H9 (cell line): ENCODE data around the gene MGLL. TPM values are rescaled to one million over a fixed set of nuclear protein-coding genes. Genes with fewer than 3 reads are reported as not detected.

ENCODE experiments used
- DNase-seq: peaks from one replicate; pipeline ENCODE4 v3.0.0-alpha.2; 2017
- H2AFZ ChIP-seq: one replicate; pipeline ENCODE4 v1.6.1; 2013; ENCODE audit warnings: mild to moderate bottlenecking, low read length, control low read depth, moderate library complexity
- H2AK5ac ChIP-seq: 2 replicates; pipeline ENCODE4 v1.6.1; 2013; ENCODE audit warnings: low read length, control low read depth, mixed read lengths; ENCODE audit not compliant: insufficient read length
- H2BK120ac ChIP-seq: one replicate; pipeline ENCODE4 v1.6.1; 2013; ENCODE audit warnings: low read depth, mild to moderate bottlenecking, low read length, control low read depth, inconsistent platforms; ENCODE audit not compliant: poor library complexity, severe bottlenecking
- H2BK12ac ChIP-seq: 2 replicates; pipeline ENCODE4 v1.6.1; 2013; ENCODE audit warnings: low read length, control low read depth, mixed read lengths, low read depth; ENCODE audit not compliant: insufficient read length
- H2BK15ac ChIP-seq: 2 replicates; pipeline ENCODE4 v1.6.1; 2013; ENCODE audit warnings: low read depth, low read length, control low read depth
- H2BK20ac ChIP-seq: one replicate; pipeline ENCODE4 v1.6.1; 2013; ENCODE audit warnings: low read depth, mild to moderate bottlenecking, low read length, control low read depth, inconsistent platforms; ENCODE audit not compliant: poor library complexity, severe bottlenecking
- H2BK5ac ChIP-seq: 2 replicates; pipeline ENCODE4 v1.6.1; 2013; ENCODE audit warnings: low read length, control low read depth, mixed read lengths; ENCODE audit not compliant: insufficient read length
- H3K14ac ChIP-seq: 2 replicates; pipeline ENCODE4 v1.6.1; 2013; ENCODE audit warnings: low read length, control low read depth; ENCODE audit not compliant: insufficient read depth
- H3K18ac ChIP-seq: 2 replicates; pipeline ENCODE4 v1.6.1; 2013; ENCODE audit warnings: low read depth, mild to moderate bottlenecking, mixed read lengths, low read length, control low read depth; ENCODE audit not compliant: insufficient read length
- H3K23ac ChIP-seq: 2 replicates; pipeline ENCODE4 v1.6.1; 2013; ENCODE audit warnings: low read length, control low read depth, mixed read lengths, low read depth; ENCODE audit not compliant: insufficient read length
- H3K23me2 ChIP-seq: 2 replicates; pipeline ENCODE4 v1.6.1; 2013; ENCODE audit warnings: low read depth, mild to moderate bottlenecking, mixed read lengths, low read length, control low read depth; ENCODE audit not compliant: insufficient read length, poor library complexity, severe bottlenecking
- H3K27ac ChIP-seq: 2 replicates; pipeline ENCODE4 v1.5.1; 2013; ENCODE audit warnings: low read length, control low read depth, mixed read lengths, low read depth; ENCODE audit not compliant: insufficient read length
- H3K27me3 ChIP-seq: 2 replicates; pipeline ENCODE4 v1.6.1; 2013; ENCODE audit warnings: low read length, control low read depth, inconsistent platforms; ENCODE audit not compliant: insufficient read depth
- H3K4ac ChIP-seq: 2 replicates; pipeline ENCODE4 v1.6.1; 2013; ENCODE audit warnings: low read depth, mild to moderate bottlenecking, control low read depth, inconsistent platforms, low read length, moderate library complexity
- H3K4me1 ChIP-seq: 2 replicates; pipeline ENCODE4 v1.6.1; 2013; ENCODE audit warnings: low read length, control low read depth, inconsistent platforms; ENCODE audit not compliant: insufficient read depth
- H3K4me2 ChIP-seq: 2 replicates; pipeline ENCODE4 v1.6.1; 2013; ENCODE audit warnings: low read length, control low read depth, mixed read lengths; ENCODE audit not compliant: insufficient read length, insufficient read depth
- H3K56ac ChIP-seq: 2 replicates; pipeline ENCODE4 v1.6.1; 2013; ENCODE audit warnings: low read depth, mild to moderate bottlenecking, mixed read lengths, low read length, control low read depth; ENCODE audit not compliant: insufficient read length
- H3K79me1 ChIP-seq: 2 replicates; pipeline ENCODE4 v1.6.1; 2013; ENCODE audit warnings: low read depth, mild to moderate bottlenecking, moderate library complexity, low read length, control low read depth, inconsistent platforms; ENCODE audit not compliant: insufficient read depth, poor library complexity, severe bottlenecking
- H3K79me2 ChIP-seq: 2 replicates; pipeline ENCODE4 v1.6.1; 2013; ENCODE audit warnings: low read length, control low read depth, inconsistent platforms; ENCODE audit not compliant: insufficient read depth
- H3K9ac ChIP-seq: 2 replicates; pipeline ENCODE4 v1.6.1; 2013; ENCODE audit warnings: low read length, control low read depth, mixed read lengths; ENCODE audit not compliant: insufficient read length; ENCODE audit errors: extremely low read depth
- H3K9me3 ChIP-seq: one replicate; pipeline ENCODE4 v1.6.1; 2013; ENCODE audit warnings: low read depth, low read length, inconsistent platforms; ENCODE audit not compliant: control insufficient read depth
- H3T11ph ChIP-seq: one replicate; pipeline ENCODE4 v1.6.1; 2013; ENCODE audit warnings: mild to moderate bottlenecking, low read length, control low read depth, inconsistent platforms
- H4K20me1 ChIP-seq: one replicate; pipeline ENCODE4 v1.6.1; 2013; ENCODE audit not compliant: control insufficient read depth, insufficient read length, insufficient read depth
- H4K5ac ChIP-seq: 2 replicates; pipeline ENCODE4 v1.6.1; 2013; ENCODE audit warnings: low read depth, mild to moderate bottlenecking, mixed read lengths, low read length, control low read depth; ENCODE audit not compliant: insufficient read length
- H4K8ac ChIP-seq: replicated peaks from 2 replicates; pipeline ENCODE4 v1.6.1; 2013; ENCODE audit warnings: low read length, control low read depth, mixed read lengths, low read depth; ENCODE audit not compliant: insufficient read length
- H4K91ac ChIP-seq: 2 replicates; pipeline ENCODE4 v1.6.1; 2013; ENCODE audit warnings: low read depth, mild to moderate bottlenecking, moderate library complexity, mixed read lengths, low read length, control low read depth; ENCODE audit not compliant: insufficient read length
- H3K27ac Mint-ChIP-seq, 3 experiments: 2 replicates in 2 of 3; 3 replicates in 1 of 3; pipeline ENCODE4 v1.8.0; 2020 to 2021; ENCODE audit warnings: mixed read lengths in 3 of 3, mild to moderate bottlenecking in 1 of 3, moderate library complexity in 1 of 3
- H3K27me3 Mint-ChIP-seq: 2 replicates; pipeline ENCODE4 v1.8.0; 2021; ENCODE audit warnings: low read depth, mild to moderate bottlenecking, moderate library complexity, mixed read lengths
- H3K36me3 Mint-ChIP-seq, 3 experiments: 2 replicates in 2 of 3; 3 replicates in 1 of 3; pipeline ENCODE4 v1.8.0; 2020 to 2021; ENCODE audit warnings: low read depth in 3 of 3, mixed read lengths in 3 of 3; ENCODE audit not compliant: insufficient read depth in 1 of 3
- H3K4me1 Mint-ChIP-seq, 2 experiments: 2 replicates each; pipeline ENCODE4 v1.8.0; 2020; ENCODE audit warnings: mixed read lengths in 2 of 2
- H3K4me3 Mint-ChIP-seq, 2 experiments: 2 replicates in 1 of 2; 3 replicates in 1 of 2; pipeline ENCODE4 v1.8.0; 2020 to 2021; ENCODE audit warnings: mild to moderate bottlenecking in 2 of 2, mixed read lengths in 2 of 2, moderate library complexity in 1 of 2
- H3K9me3 Mint-ChIP-seq, 2 experiments: 2 replicates in 1 of 2; 3 replicates in 1 of 2; pipeline ENCODE4 v1.8.0; 2020; ENCODE audit warnings: mild to moderate bottlenecking in 2 of 2, mixed read lengths in 2 of 2, moderate library complexity in 1 of 2
- WGBS: extraction: QIAGEN DNeasy Blood & Tissue Kit; methylation state at CpG from one replicate; pipeline ENCODE4 v1.1.7; 2013; ENCODE audit warnings: missing lambda C conversion rate, low lambda C conversion rate, mixed read lengths; ENCODE audit not compliant: insufficient read length; ENCODE audit errors: extremely low coverage; 5-methylcytosine and 5-hydroxymethylcytosine counted together
- total RNA-seq: library from RNA; stranded (reverse); gene quantifications from 2 replicates; pipeline ENCODE4 v1.2.1, GENCODE V29; 2021
- TF ChIP-seq, protein P1 (sequence below): fragments of 200-600 bp; sonication (generic); conservative IDR thresholded peaks from 3 replicates; pipeline ENCODE4 v1.8.0; 2021; ENCODE audit warnings: antibody characterized with exemption, mild to moderate bottlenecking

MGLL gene
- total RNA-seq, 1 experiment from 2014 or later, result 0.11 TPM

DNA sequence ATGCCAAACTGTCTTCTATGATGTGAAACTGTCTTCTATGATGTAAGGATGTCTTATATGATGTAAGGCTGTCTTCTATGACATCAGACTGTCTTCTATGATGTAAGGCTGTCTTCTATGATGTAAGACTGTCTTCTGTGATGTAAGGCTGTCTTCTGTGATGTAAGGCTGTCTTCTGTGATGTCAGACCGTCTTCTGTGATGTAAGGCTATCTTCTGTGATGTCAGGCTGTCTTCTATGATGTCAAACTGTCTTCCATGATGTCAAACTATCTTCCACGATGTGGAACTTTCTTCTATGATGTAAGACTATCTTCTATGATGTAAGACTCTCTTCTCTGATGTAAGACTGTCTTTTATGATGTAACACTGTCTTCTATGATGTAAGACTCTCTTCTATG lies 27.9 kb downstream of the MGLL start:
- no peaks in the 10 kb centered on the region for H3K23me2 ChIP-seq
- H4K20me1 ChIP-seq, result no peaks in the 10 kb centered on the region
- H3T11ph ChIP-seq, result no peak overlapping the region
- H2AFZ ChIP-seq, result no peak overlapping the region
- no peaks in the 10 kb centered on the region for H3K79me1 ChIP-seq
- no peaks in the 10 kb centered on the region for H3K27me3 ChIP-seq
- H2AK5ac ChIP-seq, result no peak overlapping the region
- no peak for DNase-seq
- no peak overlapping the region for H2BK15ac ChIP-seq
- H3K4me3 Mint-ChIP-seq, result no peak overlapping the region
- peaks cover 4% of the 10 kb centered on the region for H3K27me3 Mint-ChIP-seq
- H3K27ac Mint-ChIP-seq, result no peak overlapping the region
- no peaks in the 10 kb centered on the region for H3K79me2 ChIP-seq
- H3K56ac ChIP-seq, result no peak overlapping the region
- no peak overlapping the region for H2BK12ac ChIP-seq
- no peaks in the 10 kb centered on the region for H3K9me3 ChIP-seq
- H3K9me3 Mint-ChIP-seq, result no peaks in the 10 kb centered on the region; a peak in 1 of 5 replicates
- H3K14ac ChIP-seq, result no peak overlapping the region
- H3K4me1 Mint-ChIP-seq, result peaks cover 9 to 12% of the 10 kb centered on the region in 2 experiments
- H3K4me2 ChIP-seq, result no peak overlapping the region
- H3K4ac ChIP-seq, result no peak overlapping the region
- no peaks in the 10 kb centered on the region for H3K4me1 ChIP-seq
- H3K9ac ChIP-seq, result no peak overlapping the region
- H3K36me3 Mint-ChIP-seq, result no peaks in the 10 kb centered on the region
- H4K91ac ChIP-seq, result no peak overlapping the region
- no peak overlapping the region for H2BK20ac ChIP-seq
- H3K23ac ChIP-seq, result no peak overlapping the region
- H3K18ac ChIP-seq, result no peak overlapping the region
- no CpG with 5 or more reads among the region's 2 CpGs for WGBS
- TF ChIP-seq, protein P1, sequence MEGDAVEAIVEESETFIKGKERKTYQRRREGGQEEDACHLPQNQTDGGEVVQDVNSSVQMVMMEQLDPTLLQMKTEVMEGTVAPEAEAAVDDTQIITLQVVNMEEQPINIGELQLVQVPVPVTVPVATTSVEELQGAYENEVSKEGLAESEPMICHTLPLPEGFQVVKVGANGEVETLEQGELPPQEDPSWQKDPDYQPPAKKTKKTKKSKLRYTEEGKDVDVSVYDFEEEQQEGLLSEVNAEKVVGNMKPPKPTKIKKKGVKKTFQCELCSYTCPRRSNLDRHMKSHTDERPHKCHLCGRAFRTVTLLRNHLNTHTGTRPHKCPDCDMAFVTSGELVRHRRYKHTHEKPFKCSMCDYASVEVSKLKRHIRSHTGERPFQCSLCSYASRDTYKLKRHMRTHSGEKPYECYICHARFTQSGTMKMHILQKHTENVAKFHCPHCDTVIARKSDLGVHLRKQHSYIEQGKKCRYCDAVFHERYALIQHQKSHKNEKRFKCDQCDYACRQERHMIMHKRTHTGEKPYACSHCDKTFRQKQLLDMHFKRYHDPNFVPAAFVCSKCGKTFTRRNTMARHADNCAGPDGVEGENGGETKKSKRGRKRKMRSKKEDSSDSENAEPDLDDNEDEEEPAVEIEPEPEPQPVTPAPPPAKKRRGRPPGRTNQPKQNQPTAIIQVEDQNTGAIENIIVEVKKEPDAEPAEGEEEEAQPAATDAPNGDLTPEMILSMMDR, result no peak
- H2BK5ac ChIP-seq, result no peak overlapping the region
- no peak overlapping the region for H4K8ac ChIP-seq
- no peak overlapping the region for H2BK120ac ChIP-seq
- H4K5ac ChIP-seq, result no peak overlapping the region
- no peak overlapping the region for H3K27ac ChIP-seq
